ENCODE results near the gene UPK1B.
"Not testable (repeated sequence)": the region's sequence is repeated elsewhere in the genome, so short reads cannot be mapped to it uniquely, and the experiment has no call there.

The UPK1B gene

GRCh38 chr3:119160361-119160760 lies 13.0 kb upstream of the UPK1B start:
- Histone ChIP-seq H3K27ac (ENCODE audit: low read length) (no peak overlapping the region), H3K9me2 (replicated peaks; ENCODE audit: insufficient read depth, low read length) (no peaks in the 10 kb centered on the region), H2AFZ (ENCODE audit: low read length) (no peak overlapping the region), H3K27me3 (replicated peaks; ENCODE audit: insufficient read depth, low read length) (no peaks in the 10 kb centered on the region), H3K9me3 (replicated peaks; ENCODE audit: insufficient read depth, low read length) (no peaks in the 10 kb centered on the region), H3F3A (ENCODE audit: insufficient read depth, low read length) (no peaks in the 10 kb centered on the region), H3K36me3 (replicated peaks; ENCODE audit: insufficient read depth, low read length) (no peaks in the 10 kb centered on the region), H3K4me1 (ENCODE audit: low read length) (no peaks in the 10 kb centered on the region), H3K4me3 (ENCODE audit: low read length) (no peak overlapping the region), H3K4me2 (ENCODE audit: low read depth, low read length) (no peak overlapping the region), H3K9ac (ENCODE audit: low read length) (no peak overlapping the region), H4K20me1 (ENCODE audit: insufficient read depth, low read length) (no peaks in the 10 kb centered on the region), H3K79me2 (ENCODE audit: low read length) (no peaks in the 10 kb centered on the region)
- TF ChIP-seq EZH2phosphoT487 (IDR thresholded peaks at IDR 0.05; ENCODE audit: low read length): no peak
- no peak for TF ChIP-seq EZH2 (optimal IDR thresholded peaks at IDR 0.05; ENCODE audit: low read depth, low read length)
- no peak for TF ChIP-seq CTCF (IDR thresholded peaks at IDR 0.05; ENCODE audit: low read length)
- no peak for DNase-seq

- H3K9me3 ChIP-seq (replicated peaks; ENCODE audit: insufficient read depth, low read length): no peaks in the 10 kb centered on the region
- no peak overlapping the region for H3K9ac ChIP-seq (ENCODE audit: low read length)
- H3K79me2 ChIP-seq (ENCODE audit: low read length): no peaks in the 10 kb centered on the region
- H3K27me3 ChIP-seq (replicated peaks; ENCODE audit: insufficient read depth, low read length): no peaks in the 10 kb centered on the region
- no peaks in the 10 kb centered on the region for H3K36me3 ChIP-seq (replicated peaks; ENCODE audit: insufficient read depth, low read length)
- H4K20me1 ChIP-seq (ENCODE audit: insufficient read depth, low read length): no peaks in the 10 kb centered on the region
- H2AFZ ChIP-seq (ENCODE audit: low read length): no peak overlapping the region
- no peaks in the 10 kb centered on the region for H3K4me1 ChIP-seq (ENCODE audit: low read length)
- no peak overlapping the region for H3K27ac ChIP-seq (ENCODE audit: low read length)
- H3K4me2 ChIP-seq (ENCODE audit: low read depth, low read length): no peak overlapping the region
- no peaks in the 10 kb centered on the region for H3K9me2 ChIP-seq (replicated peaks; ENCODE audit: insufficient read depth, low read length)
- H3F3A ChIP-seq (ENCODE audit: insufficient read depth, low read length): no peaks in the 10 kb centered on the region
- no peak for DNase-seq
- H3K4me3 ChIP-seq (ENCODE audit: low read length): no peak overlapping the region
- no peak for TF ChIP-seq EZH2phosphoT487 (IDR thresholded peaks at IDR 0.05; ENCODE audit: low read length)
- TF ChIP-seq EZH2 (optimal IDR thresholded peaks at IDR 0.05; ENCODE audit: low read depth, low read length): no peak
- no peak for TF ChIP-seq CTCF (IDR thresholded peaks at IDR 0.05; ENCODE audit: low read length)
Observed at GRCh38 chr3:119160815-119161214, 12.6 kb upstream of the UPK1B start.

- no peaks in the 10 kb centered on the region for H3K4me1 ChIP-seq (ENCODE audit: low read length)
- H3F3A ChIP-seq (ENCODE audit: insufficient read depth, low read length): no peaks in the 10 kb centered on the region
- H3K27me3 ChIP-seq (replicated peaks; ENCODE audit: insufficient read depth, low read length): no peaks in the 10 kb centered on the region
- H3K79me2 ChIP-seq (ENCODE audit: low read length): no peaks in the 10 kb centered on the region
- TF ChIP-seq CTCF (IDR thresholded peaks at IDR 0.05; ENCODE audit: low read length): no peak
- no peak for TF ChIP-seq EZH2phosphoT487 (IDR thresholded peaks at IDR 0.05; ENCODE audit: low read length)
- no peaks in the 10 kb centered on the region for H3K36me3 ChIP-seq (replicated peaks; ENCODE audit: insufficient read depth, low read length)
- H2AFZ ChIP-seq (ENCODE audit: low read length): no peak overlapping the region
- H3K4me3 ChIP-seq (ENCODE audit: low read length): no peak overlapping the region
- no peaks in the 10 kb centered on the region for H3K9me3 ChIP-seq (replicated peaks; ENCODE audit: insufficient read depth, low read length)
- H3K4me2 ChIP-seq (ENCODE audit: low read depth, low read length): no peak overlapping the region
- H3K9me2 ChIP-seq (replicated peaks; ENCODE audit: insufficient read depth, low read length): no peaks in the 10 kb centered on the region
- H3K9ac ChIP-seq (ENCODE audit: low read length): no peak overlapping the region
- no peaks in the 10 kb centered on the region for H4K20me1 ChIP-seq (ENCODE audit: insufficient read depth, low read length)
- H3K27ac ChIP-seq (ENCODE audit: low read length): no peak overlapping the region
- DNase-seq: no peak
Observed at GRCh38 chr3:119161240-119161639, 12.2 kb upstream of the UPK1B start.

- not testable (repeated sequence) for H3K4me1 ChIP-seq (ENCODE audit: low read length); H3K4me2 ChIP-seq (ENCODE audit: low read depth, low read length); H3K27me3 ChIP-seq (replicated peaks; ENCODE audit: insufficient read depth, low read length); DNase-seq; H3K27ac ChIP-seq (ENCODE audit: low read length); H3K79me2 ChIP-seq (ENCODE audit: low read length); H3K9me2 ChIP-seq (replicated peaks; ENCODE audit: insufficient read depth, low read length); H4K20me1 ChIP-seq (ENCODE audit: insufficient read depth, low read length); H2AFZ ChIP-seq (ENCODE audit: low read length); H3K9ac ChIP-seq (ENCODE audit: low read length); H3F3A ChIP-seq (ENCODE audit: insufficient read depth, low read length); H3K36me3 ChIP-seq (replicated peaks; ENCODE audit: insufficient read depth, low read length); H3K4me3 ChIP-seq (ENCODE audit: low read length); H3K9me3 ChIP-seq (replicated peaks; ENCODE audit: insufficient read depth, low read length)
Observed at GRCh38 chr3:119164745-119165144, 8.7 kb upstream of the UPK1B start.

All from MM.1S (cell line).